HEK293 (cell line): ENCODE data around the gene LARGE1.

Experiments
- CTCF ChIA-PET: fragments of 350-600 bp; formaldehyde crosslinking; extraction: SDS; loops from one replicate; lab custom pipeline; 2021; ENCODE audit warnings: antibody characterized with exemption; lab: Yijun Ruan, JAX
- POLR2A ChIA-PET: fragments of 300-600 bp; formaldehyde crosslinking; extraction: SDS; loops from one replicate; lab custom pipeline; 2020; ENCODE audit warnings: antibody characterized with exemption, inconsistent platforms; lab: Yijun Ruan, JAX
- H3K27ac ChIP-seq: fragments of 200-500 bp; sonication (Bioruptor generic); 2 replicates; pipeline ENCODE4 v1.5.1; 2014; ENCODE audit warnings: low read depth, low read length, control low read depth, inconsistent platforms; ENCODE audit errors: extremely low read depth
- H3K36me3 ChIP-seq, 2 experiments: fragments of 200-500 bp in 1 of 2; sonication (Bioruptor generic) in 1 of 2; 1 replicate in 1 of 2; 2 replicates in 1 of 2; pipeline ENCODE4 v1.5.1; 2014 to 2017; ENCODE audit warnings: inconsistent platforms in 2 of 2, low read length in 2 of 2; ENCODE audit not compliant: control insufficient read depth in 2 of 2, insufficient read depth in 1 of 2
- H3K4me1 ChIP-seq: fragments of 200-500 bp; sonication (Bioruptor generic); 2 replicates; pipeline ENCODE4 v1.5.1; 2014; ENCODE audit warnings: mild to moderate bottlenecking, low read length, inconsistent platforms; ENCODE audit not compliant: control insufficient read depth, insufficient read depth
- H3K4me3 ChIP-seq: 2 replicates; pipeline ENCODE4 v1.5.1; 2011; ENCODE audit warnings: low read depth, mild to moderate bottlenecking, control low read depth, low read length, moderate library complexity
- H3K9me3 ChIP-seq: fragments of 200-500 bp; sonication (Bioruptor generic); 2 replicates; pipeline ENCODE4 v1.5.1; 2014; ENCODE audit warnings: low read depth, low read length, inconsistent platforms; ENCODE audit not compliant: control insufficient read depth, insufficient read depth
- CTCF ChIP-seq: fragments of 450-650 bp; formaldehyde crosslinking; IDR thresholded peaks from 2 replicates; pipeline ENCODE4 v1.5.1; 2016; ENCODE audit warnings: missing biosample characterization, missing genetic modification characterization
- GLI2 ChIP-seq: fragments of 450-650 bp; formaldehyde crosslinking; IDR thresholded peaks from 2 replicates; pipeline ENCODE4; 2017; ENCODE audit warnings: missing biosample characterization, missing genetic modification characterization, low read depth, borderline replicate concordance
- OSR2 ChIP-seq: fragments of 450-650 bp; formaldehyde crosslinking; IDR thresholded peaks from 2 replicates; pipeline ENCODE4 v1.5.1; 2016; ENCODE audit warnings: missing biosample characterization, missing genetic modification characterization
- PRDM6 ChIP-seq: fragments of 450-650 bp; formaldehyde crosslinking; IDR thresholded peaks from 2 replicates; pipeline ENCODE4 v1.5.1; 2017; ENCODE audit warnings: missing biosample characterization, missing genetic modification characterization
- ZBTB11 ChIP-seq: fragments of 450-650 bp; formaldehyde crosslinking; conservative IDR thresholded peaks from 2 replicates; pipeline ENCODE4 v1.5.1; 2016; ENCODE audit warnings: low read depth, missing biosample characterization, missing genetic modification characterization
- ZNF114 ChIP-seq: fragments of 450-650 bp; formaldehyde crosslinking; IDR thresholded peaks from 2 replicates; pipeline ENCODE4 v1.5.0; 2017; ENCODE audit warnings: missing biosample characterization, missing genetic modification characterization
- ZNF121 ChIP-seq: fragments of 450-650 bp; formaldehyde crosslinking; IDR thresholded peaks from 2 replicates; pipeline ENCODE4 v1.5.1; 2016; ENCODE audit warnings: missing biosample characterization, missing genetic modification characterization
- ZNF169 ChIP-seq: fragments of 450-650 bp; formaldehyde crosslinking; IDR thresholded peaks from 2 replicates; pipeline ENCODE4 v1.5.1; 2016; ENCODE audit warnings: missing biosample characterization, missing genetic modification characterization
- ZNF202 ChIP-seq: fragments of 450-650 bp; formaldehyde crosslinking; IDR thresholded peaks from 2 replicates; pipeline ENCODE4 v1.5.1; 2016; ENCODE audit warnings: missing biosample characterization, missing genetic modification characterization, borderline replicate concordance
- ZNF311 ChIP-seq: fragments of 450-650 bp; formaldehyde crosslinking; IDR thresholded peaks from 2 replicates; pipeline ENCODE4 v1.5.1; 2017; ENCODE audit warnings: missing biosample characterization, missing genetic modification characterization, borderline replicate concordance
- ZNF354C ChIP-seq: fragments of 450-650 bp; formaldehyde crosslinking; IDR thresholded peaks from 2 replicates; pipeline ENCODE4 v1.5.1; 2016; ENCODE audit warnings: missing biosample characterization, missing genetic modification characterization, low read depth, borderline replicate concordance
- ZNF362 ChIP-seq: fragments of 450-650 bp; formaldehyde crosslinking; IDR thresholded peaks from 2 replicates; pipeline ENCODE4 v1.5.1; 2016; ENCODE audit warnings: missing biosample characterization, missing genetic modification characterization
- ZNF416 ChIP-seq: fragments of 450-650 bp; formaldehyde crosslinking; IDR thresholded peaks from 2 replicates; pipeline ENCODE4 v1.5.1; 2016; ENCODE audit warnings: missing biosample characterization, missing genetic modification characterization
- ZNF521 ChIP-seq: fragments of 450-650 bp; formaldehyde crosslinking; IDR thresholded peaks from 2 replicates; pipeline ENCODE4 v1.5.1; 2017; ENCODE audit warnings: missing biosample characterization, mild to moderate bottlenecking, missing genetic modification characterization
- ZNF571 ChIP-seq: fragments of 450-650 bp; formaldehyde crosslinking; IDR thresholded peaks from 2 replicates; pipeline ENCODE4 v1.5.0; 2017; ENCODE audit warnings: missing biosample characterization, missing genetic modification characterization
- ZNF580 ChIP-seq: fragments of 450-650 bp; formaldehyde crosslinking; IDR thresholded peaks from 2 replicates; pipeline ENCODE4 v1.5.1; 2016; ENCODE audit warnings: missing biosample characterization, missing genetic modification characterization
- ZNF623 ChIP-seq: fragments of 450-650 bp; formaldehyde crosslinking; IDR thresholded peaks from 2 replicates; pipeline ENCODE4 v1.5.1; 2016; ENCODE audit warnings: missing biosample characterization, missing genetic modification characterization
- ZNF645 ChIP-seq: fragments of 450-650 bp; formaldehyde crosslinking; IDR thresholded peaks from 2 replicates; pipeline ENCODE4; 2016; ENCODE audit warnings: missing biosample characterization, missing genetic modification characterization
- ZNF658 ChIP-seq: fragments of 450-650 bp; formaldehyde crosslinking; IDR thresholded peaks from 2 replicates; pipeline ENCODE4; 2016; ENCODE audit warnings: missing biosample characterization, missing genetic modification characterization
- ZNF791 ChIP-seq: fragments of 450-650 bp; formaldehyde crosslinking; IDR thresholded peaks from 2 replicates; pipeline ENCODE4 v1.5.1; 2016; ENCODE audit warnings: missing biosample characterization, missing genetic modification characterization

LARGE1 gene

GRCh38 chr22:33496112-33496511, 424.2 kb downstream of the LARGE1 start (continued):
- TF ChIP-seq ZNF169 (tag by site-specific recombination): no peak
- no peak for TF ChIP-seq ZNF416
- TF ChIP-seq, all 188 proteins: peak for 3

GRCh38 chr22:33493476-33494205, 426.6 kb downstream of the LARGE1 start:
- no peaks in the 10 kb centered on the region for H3K36me3 ChIP-seq
- ChIA-PET POLR2A (no interaction called here), CTCF (no interaction called here)
- no peaks in the 10 kb centered on the region for H3K9me3 ChIP-seq
- no peak overlapping the region for H3K27ac ChIP-seq
- no peak for TF ChIP-seq ZNF121
- no peak for TF ChIP-seq ZNF114 (tag by site-specific recombination)
- no peak for TF ChIP-seq ZNF791 (tag by site-specific recombination)
- TF ChIP-seq PRDM6 (tag by site-specific recombination): no peak
- TF ChIP-seq ZNF645 (tag by site-specific recombination): no peak
- TF ChIP-seq ZNF354C (tag by site-specific recombination): no peak
- TF ChIP-seq ZBTB11: no peak
- TF ChIP-seq OSR2 (tag by site-specific recombination): no peak
- TF ChIP-seq GLI2 (tag by site-specific recombination): no peak
- no peak for TF ChIP-seq CTCF (tag by site-specific recombination)
- no peak for TF ChIP-seq ZNF571 (tag by site-specific recombination)
- TF ChIP-seq ZNF658 (tag by site-specific recombination): no peak
- no peak for TF ChIP-seq ZNF202 (tag by site-specific recombination)
- TF ChIP-seq ZNF521: no peak
- TF ChIP-seq ZNF623 (tag by site-specific recombination): no peak
- TF ChIP-seq ZNF311 (tag by site-specific recombination): no peak
- TF ChIP-seq ZNF362 (tag by site-specific recombination): no peak
- TF ChIP-seq ZNF580: no peak
- no peaks in the 10 kb centered on the region for H3K4me1 ChIP-seq
- no peak overlapping the region for H3K4me3 ChIP-seq
